ENCODE results near the gene DRC1.

The DRC1 gene

GRCh38 chr2:26394694-26395093 is 7.0 kb upstream of the DRC1 start:
- H3K9me3 ChIP-seq (ENCODE audit: severe bottlenecking): no peaks in the 10 kb centered on the region
- no peak overlapping the region for H3K4me3 ChIP-seq (ENCODE audit: low read depth, low read length)
- H3K36me3 ChIP-seq: peaks cover 4% of the 10 kb centered on the region
- no peak for TF ChIP-seq CTCF (IDR thresholded peaks at IDR 0.05; ENCODE audit: low read depth, low read length)
- no peak for DNase-seq
- H3K27me3 ChIP-seq (ENCODE audit: insufficient read depth, low read depth, severe bottlenecking): no peaks in the 10 kb centered on the region
- H3K27ac ChIP-seq: no peak overlapping the region

- no peaks in the 10 kb centered on the region for H3K9me3 ChIP-seq (ENCODE audit: severe bottlenecking)
- no peak overlapping the region for H3K27ac ChIP-seq
- no peaks in the 10 kb centered on the region for H3K27me3 ChIP-seq (ENCODE audit: insufficient read depth, low read depth, severe bottlenecking)
- peak; percentile 29 for DNase-seq
- TF ChIP-seq CTCF (IDR thresholded peaks at IDR 0.05; ENCODE audit: low read depth, low read length): peak; percentile 32; the same call in 1 of the 2 replicates
- no peak overlapping the region for H3K4me3 ChIP-seq (ENCODE audit: low read depth, low read length)
- peaks cover 4% of the 10 kb centered on the region for H3K36me3 ChIP-seq
These were observed 6.3 kb upstream of the DRC1 start for GRCh38 chr2:26395394-26395793.

GRCh38 chr2:26396734-26397298 is 4.9 kb upstream of the DRC1 start:
- Histone ChIP-seq H3K9me3 (ENCODE audit: severe bottlenecking) (no peaks in the 10 kb centered on the region), H3K27ac (no peak overlapping the region), H3K36me3 (peaks cover under 1% of the 10 kb centered on the region), H3K27me3 (ENCODE audit: insufficient read depth, low read depth, severe bottlenecking) (no peaks in the 10 kb centered on the region), H3K4me3 (ENCODE audit: low read depth, low read length) (no peak overlapping the region)
- TF ChIP-seq CTCF (IDR thresholded peaks at IDR 0.05; ENCODE audit: low read depth, low read length): no peak
- DNase-seq: no peak

- H3K9me3 ChIP-seq (ENCODE audit: severe bottlenecking): no peaks in the 10 kb centered on the region
- no peak overlapping the region for H3K27ac ChIP-seq
- no peaks in the 10 kb centered on the region for H3K27me3 ChIP-seq (ENCODE audit: insufficient read depth, low read depth, severe bottlenecking)
- no peak for TF ChIP-seq CTCF (IDR thresholded peaks at IDR 0.05; ENCODE audit: low read depth, low read length)
- H3K36me3 ChIP-seq: no peaks in the 10 kb centered on the region
- no peak overlapping the region for H3K4me3 ChIP-seq (ENCODE audit: low read depth, low read length)
- DNase-seq: no peak
These were observed 1.8 kb upstream of the DRC1 start for GRCh38 chr2:26399771-26400376.

GRCh38 chr2:26400723-26401122 is 997 bp upstream of the DRC1 start:
- no peak for DNase-seq
- Histone ChIP-seq H3K27me3 (ENCODE audit: insufficient read depth, low read depth, severe bottlenecking) (no peaks in the 10 kb centered on the region), H3K4me3 (ENCODE audit: low read depth, low read length) (no peak overlapping the region), H3K27ac (no peak overlapping the region), H3K36me3 (no peaks in the 10 kb centered on the region), H3K9me3 (ENCODE audit: severe bottlenecking) (no peaks in the 10 kb centered on the region)
- TF ChIP-seq CTCF (IDR thresholded peaks at IDR 0.05; ENCODE audit: low read depth, low read length): no peak

GRCh38 chr2:26407526-26407925 is 5.8 kb downstream of the DRC1 start:
- Histone ChIP-seq H3K36me3 (no peaks in the 10 kb centered on the region), H3K27me3 (ENCODE audit: insufficient read depth, low read depth, severe bottlenecking) (no peaks in the 10 kb centered on the region), H3K4me3 (ENCODE audit: low read depth, low read length) (no peak overlapping the region), H3K9me3 (ENCODE audit: severe bottlenecking) (no peaks in the 10 kb centered on the region), H3K27ac (no peak overlapping the region)
- no peak for TF ChIP-seq CTCF (IDR thresholded peaks at IDR 0.05; ENCODE audit: low read depth, low read length)
- DNase-seq: no peak
